WTC11 (cell line): ENCODE results near the gene NLRP6.

Experiments used
- CREB1 ChIP-seq: sonication (generic); formaldehyde crosslinking; IDR thresholded peaks from 2 replicates; pipeline ENCODE4 v1.8.0; 2023; ENCODE audit warnings: mild to moderate bottlenecking, missing genetic modification reagents
- HMGXB4 ChIP-seq: sonication (generic); formaldehyde crosslinking; IDR thresholded peaks from 2 replicates; pipeline ENCODE4 v1.8.1; 2023; ENCODE audit warnings: mild to moderate bottlenecking, moderate library complexity, missing genetic modification reagents
- NR2C2 ChIP-seq: sonication (generic); formaldehyde crosslinking; IDR thresholded peaks from 2 replicates; pipeline ENCODE4 v1.8.0; 2022; ENCODE audit warnings: mild to moderate bottlenecking, missing genetic modification reagents
- TP53 ChIP-seq: sonication (generic); formaldehyde crosslinking; IDR thresholded peaks from 2 replicates; pipeline ENCODE4 v1.8.1; 2023; ENCODE audit warnings: mild to moderate bottlenecking, missing genetic modification reagents
- ZNF121 ChIP-seq: sonication (generic); formaldehyde crosslinking; IDR thresholded peaks from 2 replicates; pipeline ENCODE4 v1.8.0; 2023; ENCODE audit warnings: missing genetic modification reagents
- ZNF138 ChIP-seq: sonication (generic); formaldehyde crosslinking; conservative IDR thresholded peaks from 2 replicates; pipeline ENCODE4 v1.8.1; 2022; ENCODE audit warnings: mild to moderate bottlenecking, moderate library complexity, missing genetic modification reagents
- ZNF317 ChIP-seq: sonication (generic); formaldehyde crosslinking; IDR thresholded peaks from 2 replicates; pipeline ENCODE4 v1.8.1; 2023; ENCODE audit warnings: low read depth, mild to moderate bottlenecking, moderate library complexity, missing genetic modification reagents, borderline replicate concordance
- ZNF671 ChIP-seq: fragments of 250-450 bp; sonication (Bioruptor Pico); IDR thresholded peaks from 2 replicates; pipeline ENCODE4 v1.8.0; 2021; ENCODE audit warnings: mild to moderate bottlenecking
- ZSCAN18 ChIP-seq: fragments of 250-450 bp; sonication (Bioruptor Pico); IDR thresholded peaks from 2 replicates; pipeline ENCODE4 v2.1.2; 2022; ENCODE audit warnings: mild to moderate bottlenecking, moderate library complexity
- TF ChIP-seq, protein P1 (sequence below): fragments of 200-600 bp; IDR thresholded peaks from 2 replicates; pipeline ENCODE4 v1.8.0; 2022; ENCODE audit warnings: antibody characterized with exemption
- TF ChIP-seq, protein P2 (sequence below): sonication (generic); formaldehyde crosslinking; IDR thresholded peaks from 2 replicates; pipeline ENCODE4 v1.8.1; 2022; ENCODE audit warnings: mild to moderate bottlenecking, missing genetic modification reagents, moderate library complexity, borderline replicate concordance

GRCh38 chr11:285021-285893, 7.0 kb downstream of the NLRP6 start:
- TF ChIP-seq, protein P1, sequence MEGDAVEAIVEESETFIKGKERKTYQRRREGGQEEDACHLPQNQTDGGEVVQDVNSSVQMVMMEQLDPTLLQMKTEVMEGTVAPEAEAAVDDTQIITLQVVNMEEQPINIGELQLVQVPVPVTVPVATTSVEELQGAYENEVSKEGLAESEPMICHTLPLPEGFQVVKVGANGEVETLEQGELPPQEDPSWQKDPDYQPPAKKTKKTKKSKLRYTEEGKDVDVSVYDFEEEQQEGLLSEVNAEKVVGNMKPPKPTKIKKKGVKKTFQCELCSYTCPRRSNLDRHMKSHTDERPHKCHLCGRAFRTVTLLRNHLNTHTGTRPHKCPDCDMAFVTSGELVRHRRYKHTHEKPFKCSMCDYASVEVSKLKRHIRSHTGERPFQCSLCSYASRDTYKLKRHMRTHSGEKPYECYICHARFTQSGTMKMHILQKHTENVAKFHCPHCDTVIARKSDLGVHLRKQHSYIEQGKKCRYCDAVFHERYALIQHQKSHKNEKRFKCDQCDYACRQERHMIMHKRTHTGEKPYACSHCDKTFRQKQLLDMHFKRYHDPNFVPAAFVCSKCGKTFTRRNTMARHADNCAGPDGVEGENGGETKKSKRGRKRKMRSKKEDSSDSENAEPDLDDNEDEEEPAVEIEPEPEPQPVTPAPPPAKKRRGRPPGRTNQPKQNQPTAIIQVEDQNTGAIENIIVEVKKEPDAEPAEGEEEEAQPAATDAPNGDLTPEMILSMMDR, result no peak
- no peak for TF ChIP-seq ZNF671 (CRISPR knock-in tag)
- TF ChIP-seq ZSCAN18 (CRISPR knock-in tag), result no peak
- TF ChIP-seq NR2C2 (CRISPR knock-in tag), result no peak
- no peak for TF ChIP-seq ZNF317
- no peak for TF ChIP-seq ZNF138
- TF ChIP-seq TP53 (CRISPR knock-in tag), result no peak
- TF ChIP-seq CREB1, result no peak
- TF ChIP-seq, protein P2, sequence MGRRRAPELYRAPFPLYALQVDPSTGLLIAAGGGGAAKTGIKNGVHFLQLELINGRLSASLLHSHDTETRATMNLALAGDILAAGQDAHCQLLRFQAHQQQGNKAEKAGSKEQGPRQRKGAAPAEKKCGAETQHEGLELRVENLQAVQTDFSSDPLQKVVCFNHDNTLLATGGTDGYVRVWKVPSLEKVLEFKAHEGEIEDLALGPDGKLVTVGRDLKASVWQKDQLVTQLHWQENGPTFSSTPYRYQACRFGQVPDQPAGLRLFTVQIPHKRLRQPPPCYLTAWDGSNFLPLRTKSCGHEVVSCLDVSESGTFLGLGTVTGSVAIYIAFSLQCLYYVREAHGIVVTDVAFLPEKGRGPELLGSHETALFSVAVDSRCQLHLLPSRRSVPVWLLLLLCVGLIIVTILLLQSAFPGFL, result no peak
- no peak for TF ChIP-seq ZNF121 (CRISPR knock-in tag)
- TF ChIP-seq HMGXB4 (CRISPR knock-in tag), result no peak
